Activated CD8-positive, alpha-beta memory T cell treated with anti-CD3 and anti-CD28 coated beads for 24 hours (primary cell): ENCODE data around the gene EPN3.

Experiments
- DNase-seq: peaks from one replicate; pipeline ENCODE4 v3.0.0-alpha.2; 2020

Gene EPN3

DNA sequence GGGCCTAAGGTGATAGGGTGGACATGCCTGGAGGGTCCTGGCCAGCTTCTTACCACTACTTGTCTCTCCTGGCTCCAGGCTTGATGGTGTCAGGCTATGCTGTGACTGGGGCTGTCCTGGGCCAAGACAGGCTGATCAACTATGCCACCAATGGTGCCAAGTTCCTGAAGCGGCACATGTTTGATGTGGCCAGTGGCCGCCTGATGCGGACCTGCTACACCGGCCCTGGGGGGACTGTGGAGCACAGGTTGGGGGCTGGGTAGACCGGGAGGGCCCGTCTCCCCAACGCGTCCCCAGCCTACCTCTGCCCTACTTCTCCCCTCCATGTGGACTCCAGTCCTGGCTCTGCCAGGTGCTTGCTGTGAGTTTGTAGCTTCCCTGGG lies 18.9 kb downstream of the EPN3 start:
- DNase-seq = no peak

- no peak for DNase-seq
These were observed 19.3 kb downstream of the EPN3 start for GRCh38 chr17:50551884-50552283.

GRCh38 chr17:50554201-50554600 lies 21.7 kb downstream of the EPN3 start:
- DNase-seq = no peak

GRCh38 chr17:50556803-50557202 lies 24.3 kb downstream of the EPN3 start:
- DNase-seq = no peak

- DNase-seq = no peak
These were observed 25.1 kb downstream of the EPN3 start for GRCh38 chr17:50557630-50558029.

GRCh38 chr17:50558091-50558490 lies 25.6 kb downstream of the EPN3 start:
- no peak for DNase-seq

DNA sequence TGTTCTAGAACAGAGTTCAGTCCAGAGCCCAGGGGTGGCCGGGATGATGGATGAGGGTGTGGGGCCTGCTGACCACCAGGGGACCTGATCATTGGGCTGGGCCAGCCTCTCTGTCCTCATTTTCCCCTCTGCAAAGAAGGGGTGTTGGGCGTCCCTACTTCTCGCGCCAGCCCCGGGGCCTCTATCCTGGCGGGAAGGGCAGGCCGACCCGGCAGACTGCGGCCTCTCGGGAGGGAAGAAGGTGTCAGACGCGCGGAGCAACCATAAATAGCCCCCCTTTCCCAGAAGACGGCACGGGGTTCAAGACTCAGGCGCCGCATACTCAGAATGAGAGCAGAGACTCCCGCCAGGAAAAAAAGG lies 26.0 kb downstream of the EPN3 start:
- no peak for DNase-seq

- DNase-seq = no peak
These were observed 26.5 kb downstream of the EPN3 start for GRCh38 chr17:50558941-50559614.

DNA sequence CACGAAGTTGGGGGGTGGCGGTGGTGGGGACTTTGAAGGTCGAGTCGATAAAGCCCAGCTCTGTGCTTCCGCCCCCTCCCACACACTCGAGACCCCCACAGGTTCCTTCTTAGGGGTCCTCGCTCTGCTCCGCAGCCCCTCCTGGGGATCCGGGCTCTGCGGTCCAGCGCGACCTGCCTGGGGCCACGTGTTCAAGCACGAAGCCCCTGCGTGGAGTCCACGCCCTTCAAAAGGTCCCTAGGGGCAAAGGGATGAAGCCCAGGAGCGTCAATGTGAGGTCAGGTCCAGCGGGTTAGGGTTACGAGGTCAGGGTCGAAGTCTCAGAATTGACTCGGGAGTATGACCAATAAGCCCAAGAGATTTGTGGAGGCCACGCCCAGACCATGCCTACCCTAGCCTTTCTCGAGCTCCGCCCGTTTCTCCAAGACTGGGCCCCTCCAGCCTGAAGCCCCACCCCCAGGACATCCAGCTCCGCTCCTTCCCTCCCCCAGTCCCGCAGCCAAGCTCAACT lies 27.2 kb downstream of the EPN3 start:
- peak; percentile 66 for DNase-seq

DNA sequence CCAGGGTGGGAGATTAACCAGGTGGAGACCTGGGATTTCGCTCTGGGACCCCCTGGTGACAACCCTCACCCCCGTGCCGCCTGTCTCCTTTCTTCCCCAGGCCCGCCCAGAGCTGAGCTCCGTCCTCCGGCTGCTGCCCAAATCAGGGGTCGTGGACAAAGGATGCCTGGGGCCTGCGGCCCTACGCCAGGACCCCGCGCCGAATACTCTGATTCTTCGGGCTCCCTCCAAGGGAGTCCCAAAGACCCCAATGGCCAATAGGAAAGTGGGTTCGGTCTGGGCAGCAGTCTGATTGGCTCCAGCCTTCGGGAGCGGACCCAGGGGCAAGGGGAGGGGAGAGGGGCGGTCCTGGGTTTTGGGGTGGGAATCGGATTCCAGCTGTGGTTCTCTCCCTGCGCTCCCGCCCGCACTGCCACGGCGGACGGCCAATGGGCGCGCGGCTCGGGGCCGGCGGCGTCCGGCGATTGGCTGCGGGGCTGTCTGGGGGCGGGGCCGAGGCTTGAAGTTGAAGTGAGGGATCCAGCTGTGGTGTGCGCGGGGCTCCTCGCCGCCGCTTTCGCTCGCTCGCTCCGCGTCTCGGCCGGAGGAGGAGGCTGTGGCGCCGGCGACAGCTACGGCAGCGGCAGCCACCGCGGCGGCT lies 27.8 kb downstream of the EPN3 start, which contains the start of gene CACNA1G:
CACNA1G (plus strand) TSS at position 531 of the 640 bp plus-strand sequence. CDS start 745 bp downstream, outside the sequence.
- peak; percentile 92 for DNase-seq

DNA sequence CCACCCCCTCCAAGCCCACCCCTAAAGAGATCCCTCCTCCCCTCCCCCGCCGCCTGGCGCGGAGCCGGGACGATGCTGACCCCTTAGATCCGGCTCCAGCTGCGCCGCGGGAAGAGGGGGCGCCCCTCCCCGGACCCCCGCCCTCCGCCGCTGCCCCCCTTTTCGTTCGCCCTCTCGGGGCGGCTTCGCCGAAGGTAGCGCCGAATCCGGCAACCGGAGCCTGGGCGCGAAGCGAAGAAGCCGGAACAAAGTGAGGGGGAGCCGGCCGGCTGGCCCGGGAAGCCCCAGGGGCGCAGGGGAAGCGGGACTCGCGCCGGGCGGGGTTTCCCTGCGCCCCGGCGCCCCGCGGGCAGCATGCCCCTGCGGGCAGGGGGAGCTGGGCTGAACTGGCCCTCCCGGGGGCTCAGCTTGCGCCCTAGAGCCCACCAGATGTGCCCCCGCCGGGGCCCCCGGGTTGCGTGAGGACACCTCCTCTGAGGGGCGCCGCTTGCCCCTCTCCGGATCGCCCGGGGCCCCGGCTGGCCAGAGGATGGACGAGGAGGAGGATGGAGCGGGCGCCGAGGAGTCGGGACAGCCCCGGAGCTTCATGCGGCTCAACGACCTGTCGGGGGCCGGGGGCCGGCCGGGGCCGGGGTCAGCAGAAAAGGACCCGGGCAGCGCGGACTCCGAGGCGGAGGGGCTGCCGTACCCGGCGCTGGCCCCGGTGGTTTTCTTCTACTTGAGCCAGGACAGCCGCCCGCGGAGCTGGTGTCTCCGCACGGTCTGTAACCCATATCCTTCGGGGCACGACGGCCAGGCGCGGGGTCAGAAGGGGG lies 28.6 kb downstream of the EPN3 start:
- DNase-seq = no peak

DNA sequence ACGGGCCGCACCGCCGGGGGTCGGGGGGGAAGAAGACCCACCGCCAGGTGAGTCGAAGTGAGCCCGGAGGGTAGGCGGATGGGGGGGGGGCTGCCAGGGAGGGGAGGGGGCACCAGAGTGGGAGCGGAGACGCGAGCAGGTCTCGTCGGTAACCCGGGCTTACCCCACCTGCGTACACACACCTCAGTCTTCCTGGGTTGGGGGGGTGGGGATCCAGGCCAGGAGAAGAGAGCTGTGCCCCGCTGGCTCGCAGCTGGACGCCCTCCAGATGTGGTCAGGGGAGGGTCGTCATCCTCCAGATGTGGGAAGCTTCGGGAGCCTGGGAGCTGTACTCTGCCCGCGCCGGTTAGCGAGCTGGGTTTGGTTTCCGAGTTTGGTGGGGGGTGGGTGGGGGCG lies 29.2 kb downstream of the EPN3 start:
- no peak for DNase-seq

- peak; percentile 66 for DNase-seq
These were observed 29.9 kb downstream of the EPN3 start for GRCh38 chr17:50562242-50563091.

DNA sequence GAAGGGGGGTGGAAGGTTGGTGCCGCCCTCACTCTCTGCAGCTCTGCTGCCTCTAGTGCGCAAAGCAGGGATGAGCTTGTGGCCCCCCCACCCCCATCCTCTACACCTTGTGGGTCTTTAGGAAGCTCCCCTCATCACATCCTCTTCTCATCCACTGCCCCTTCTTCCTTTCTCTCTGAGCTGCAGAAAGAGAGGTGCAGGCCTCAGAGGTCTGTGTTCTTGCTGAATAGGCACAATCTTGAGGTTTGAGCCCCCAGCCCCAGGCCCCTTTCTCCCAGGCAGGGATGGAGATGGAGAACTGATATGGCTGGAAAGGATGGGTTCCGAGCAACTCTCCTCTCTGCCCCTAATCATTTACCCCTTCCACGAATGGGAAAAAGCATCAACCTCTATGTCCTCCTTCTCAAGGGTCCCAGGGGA lies 30.6 kb downstream of the EPN3 start:
- no peak for DNase-seq

GRCh38 chr17:50564916-50565315 lies 32.4 kb downstream of the EPN3 start:
- DNase-seq = no peak

- DNase-seq = no peak
These were observed 33.1 kb downstream of the EPN3 start for GRCh38 chr17:50565402-50566350.

GRCh38 chr17:50566886-50567285 lies 34.4 kb downstream of the EPN3 start:
- no peak for DNase-seq

DNA sequence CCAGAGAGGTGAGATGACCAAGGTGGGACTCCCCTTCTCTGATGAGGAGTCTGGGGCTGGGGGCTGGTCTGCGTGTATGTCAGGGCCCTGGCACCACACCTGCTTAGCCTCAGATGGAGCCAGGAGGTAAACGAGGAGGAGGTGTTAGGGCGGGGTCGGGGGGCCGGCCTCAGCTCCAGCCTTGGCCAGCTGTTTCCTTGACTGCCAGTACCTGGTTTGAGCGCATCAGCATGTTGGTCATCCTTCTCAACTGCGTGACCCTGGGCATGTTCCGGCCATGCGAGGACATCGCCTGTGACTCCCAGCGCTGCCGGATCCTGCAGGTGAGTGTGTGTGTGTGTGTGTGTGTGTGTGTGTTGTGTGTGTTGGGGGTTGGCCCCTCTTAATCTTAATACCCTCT lies 36.1 kb downstream of the EPN3 start:
- DNase-seq = no peak

GRCh38 chr17:50569592-50569991 lies 37.1 kb downstream of the EPN3 start:
- no peak for DNase-seq

DNA sequence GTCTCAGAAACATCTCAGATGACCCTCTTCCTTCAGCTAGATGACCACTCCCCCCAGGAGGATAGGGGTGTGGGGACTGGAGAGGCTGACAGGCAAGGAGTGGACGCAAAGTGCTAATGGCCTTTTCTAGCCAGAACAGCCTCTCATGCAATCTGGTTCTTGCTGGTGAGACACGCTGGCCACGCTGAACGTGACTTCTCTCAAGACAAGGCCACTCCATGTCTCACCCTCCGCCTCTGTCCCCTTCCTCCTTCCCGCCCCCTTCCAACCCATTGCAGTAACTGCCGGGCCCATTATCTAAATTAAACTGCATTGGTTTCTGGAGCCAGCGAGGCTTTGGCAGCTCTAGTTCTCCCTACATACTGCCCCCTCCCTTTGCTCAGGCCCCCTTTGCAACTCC lies 37.5 kb downstream of the EPN3 start:
- DNase-seq = no peak

DNA sequence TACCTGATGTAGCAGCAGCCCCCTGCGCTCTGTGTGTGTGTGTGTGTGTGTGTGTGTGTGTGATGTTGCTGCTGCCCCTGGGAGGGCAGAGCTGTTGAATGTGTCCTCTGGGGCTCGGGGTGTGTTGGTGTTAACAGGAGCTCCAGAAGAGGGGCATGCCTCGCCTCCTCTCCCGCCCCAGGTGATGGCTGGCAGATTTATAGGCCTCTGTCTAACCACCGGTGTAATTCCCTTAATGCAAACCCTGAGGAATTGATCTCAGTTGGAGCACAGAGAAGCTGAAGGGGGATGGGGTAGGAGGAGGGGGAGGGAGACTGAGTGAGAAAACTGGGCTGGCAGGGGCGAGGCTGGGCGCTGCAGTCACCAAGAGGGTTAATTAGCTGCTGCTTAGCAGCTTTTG lies 38.0 kb downstream of the EPN3 start:
- no peak for DNase-seq

- no peak for DNase-seq
These were observed 39.1 kb downstream of the EPN3 start for GRCh38 chr17:50571681-50572080.
